HepG2 (cell line): ENCODE results near the gene IQCH. TPM values are rescaled to one million over a fixed set of nuclear protein-coding genes. Genes with fewer than 3 reads are reported as not detected.
A peak's percentile ranks its signal among the peaks of the same experiment; 100 is the strongest.

Source experiments
- EEA1 ChIP-seq: sonication (generic); formaldehyde crosslinking; IDR thresholded peaks from 2 replicates; pipeline ENCODE4 v1.5.1; 2020; ENCODE audit warnings: mild to moderate bottlenecking, missing genetic modification reagents, borderline replicate concordance
- FOXK2 ChIP-seq: fragments of 450-650 bp; IDR thresholded peaks from 2 replicates; pipeline ENCODE4 v1.6.1; 2016
- KDM2A ChIP-seq: sonication (generic); formaldehyde crosslinking; IDR thresholded peaks from 2 replicates; pipeline ENCODE4 v1.4.0; 2020; ENCODE audit warnings: low read depth, missing genetic modification reagents, borderline replicate concordance
- KDM5A ChIP-seq: fragments of 200-600 bp; sonication (generic); IDR thresholded peaks from 2 replicates; pipeline ENCODE4 v1.7.0; 2018; ENCODE audit warnings: antibody characterized with exemption, mild to moderate bottlenecking, low read length, borderline replicate concordance
- MED1 ChIP-seq: sonication (generic); formaldehyde crosslinking; IDR thresholded peaks from 2 replicates; pipeline ENCODE4 v1.4.0; 2020; ENCODE audit warnings: missing genetic modification reagents
- MLX ChIP-seq: IDR thresholded peaks from 2 replicates; pipeline ENCODE4 v1.6.1; 2016
- PAXIP1 ChIP-seq: sonication (generic); formaldehyde crosslinking; conservative IDR thresholded peaks from 2 replicates; pipeline ENCODE4 v1.4.0; 2020; ENCODE audit warnings: mild to moderate bottlenecking, missing genetic modification reagents, moderate library complexity
- RARG ChIP-seq: sonication (generic); formaldehyde crosslinking; IDR thresholded peaks from 2 replicates; pipeline ENCODE4 v1.4.0; 2020; ENCODE audit warnings: low read depth, mild to moderate bottlenecking, missing genetic modification reagents
- RCOR2 ChIP-seq: IDR thresholded peaks from 2 replicates; pipeline ENCODE4 v1.6.1; 2016; ENCODE audit warnings: missing biosample characterization, missing genetic modification reagents
- REL ChIP-seq: sonication (generic); formaldehyde crosslinking; conservative IDR thresholded peaks from 2 replicates; pipeline ENCODE4 v1.8.0; 2022; ENCODE audit warnings: mild to moderate bottlenecking, missing genetic modification reagents, moderate library complexity
- SIN3A ChIP-seq: IDR thresholded peaks from 2 replicates; pipeline ENCODE4 v1.6.1; 2011; ENCODE audit warnings: low read depth, mild to moderate bottlenecking, control low read depth, low read length, borderline replicate concordance
- YY1 ChIP-seq: IDR thresholded peaks from 2 replicates; pipeline ENCODE4 v1.6.1; 2011; ENCODE audit warnings: low read length, low read depth, moderate library complexity, mild to moderate bottlenecking; ENCODE audit not compliant: insufficient read depth, insufficient replicate concordance
- ZFP41 ChIP-seq: sonication (generic); formaldehyde crosslinking; IDR thresholded peaks from 2 replicates; pipeline ENCODE4 v1.4.0; 2020; ENCODE audit warnings: mild to moderate bottlenecking, missing genetic modification reagents, borderline replicate concordance
- ZMAT3 ChIP-seq: sonication (generic); formaldehyde crosslinking; conservative IDR thresholded peaks from 2 replicates; pipeline ENCODE4 v1.7.0; 2021; ENCODE audit warnings: missing genetic modification reagents
- ZNF101 ChIP-seq: sonication (generic); formaldehyde crosslinking; IDR thresholded peaks from 2 replicates; pipeline ENCODE4 v1.4.0; 2020; ENCODE audit warnings: mild to moderate bottlenecking, low read depth, missing genetic modification reagents, borderline replicate concordance
- ZNF136 ChIP-seq: sonication (generic); formaldehyde crosslinking; IDR thresholded peaks from 2 replicates; pipeline ENCODE4 v1.8.1; 2022; ENCODE audit warnings: low read depth, mild to moderate bottlenecking, moderate library complexity, missing genetic modification reagents
- ZNF138 ChIP-seq: sonication (generic); formaldehyde crosslinking; IDR thresholded peaks from 2 replicates; pipeline ENCODE4 v1.5.0; 2020; ENCODE audit warnings: mild to moderate bottlenecking, low read depth, missing genetic modification reagents
- ZNF44 ChIP-seq: sonication (generic); formaldehyde crosslinking; IDR thresholded peaks from 2 replicates; pipeline ENCODE4 v1.5.1; 2020; ENCODE audit warnings: mild to moderate bottlenecking, missing genetic modification reagents
- ZNF501 ChIP-seq: sonication (generic); formaldehyde crosslinking; IDR thresholded peaks from 2 replicates; pipeline ENCODE4 v1.5.1; 2020; ENCODE audit warnings: mild to moderate bottlenecking, moderate library complexity, missing genetic modification reagents
- ZNF580 ChIP-seq: IDR thresholded peaks from 2 replicates; pipeline ENCODE4 v1.6.1; 2016; ENCODE audit warnings: low read depth, borderline replicate concordance
- ZNF616 ChIP-seq: sonication (generic); formaldehyde crosslinking; IDR thresholded peaks from 2 replicates; pipeline ENCODE4 v1.5.0; 2020; ENCODE audit warnings: low read depth, mild to moderate bottlenecking, missing genetic modification reagents
- ZNF788 ChIP-seq: sonication (generic); formaldehyde crosslinking; IDR thresholded peaks from 2 replicates; pipeline ENCODE4 v1.5.0; 2020; ENCODE audit warnings: mild to moderate bottlenecking, missing genetic modification reagents, borderline replicate concordance
- ZSCAN20 ChIP-seq: sonication (generic); formaldehyde crosslinking; IDR thresholded peaks from 2 replicates; pipeline ENCODE4 v1.4.0; 2020; ENCODE audit warnings: missing genetic modification reagents, mild to moderate bottlenecking, borderline replicate concordance
- polyA plus RNA-seq, 8 experiments: library from polyadenylated mRNA; depleted of rRNA in 3 of 8; stranded (reverse) in 7 of 8; unstranded in 1 of 8; fragments of >200 nt; fragmentation: Illumina TruSeq in 4 of 8; extraction: Trizol in 4 of 8; gene quantifications; 2 replicates each; pipeline versions ENCODE4 v1.2.1 to v1.2.3, GENCODE V29; 2011 to 2016; ENCODE audit warnings: low read depth in 4 of 8, missing spikeins in 1 of 8, mixed read lengths in 1 of 8; ENCODE audit not compliant: insufficient read depth in 1 of 8
- total RNA-seq, 5 experiments: library from RNA; depleted of rRNA; stranded (reverse); fragments of >200 nt; fragmentation: Illumina TruSeq; extraction: Trizol; gene quantifications; 2 replicates each; pipeline ENCODE4 v1.2.3, GENCODE V29; 2016; ENCODE audit warnings: low read depth in 1 of 5

The IQCH gene
- total and polyA plus RNA-seq, 2 of the 13 experiments (the other 11 are each of a cell fraction or from before 2014, with no cell fraction given), result 0.16 to 0.55 TPM

GRCh38 chr15:67542420-67543347 lies 288.1 kb downstream of the IQCH start, which contains the start of gene MAP2K5 (continued):
- no peak for TF ChIP-seq RCOR2 (CRISPR knock-in tag)
- TF ChIP-seq ZMAT3 (CRISPR knock-in tag), result no peak
- TF ChIP-seq KDM5A, result no peak; the same call in 1 of the 2 replicates
- peak; percentile 99 for TF ChIP-seq YY1
- no peak for TF ChIP-seq EEA1 (CRISPR knock-in tag)
- no peak for TF ChIP-seq FOXK2
- no peak for TF ChIP-seq PAXIP1
- peak; percentile 66; the same call in 1 of the 2 replicates for TF ChIP-seq ZNF788
- TF ChIP-seq ZNF44 (CRISPR knock-in tag), result no peak; the same call in 1 of the 2 replicates
- TF ChIP-seq ZNF501 (CRISPR knock-in tag), result no peak
- TF ChIP-seq MLX (CRISPR knock-in tag), result no peak
- peak; percentile 87 for TF ChIP-seq KDM2A (CRISPR knock-in tag)
- peak; percentile 78; the same call in 1 of the 2 replicates for TF ChIP-seq SIN3A
- TF ChIP-seq ZNF138, result no peak
- no peak for TF ChIP-seq ZNF136 (CRISPR knock-in tag)
- TF ChIP-seq RARG (CRISPR knock-in tag), result no peak
- no peak for TF ChIP-seq ZFP41 (CRISPR knock-in tag)
- no peak for TF ChIP-seq ZNF616 (CRISPR knock-in tag)
- no peak for TF ChIP-seq ZSCAN20 (CRISPR knock-in tag)
- no peak for TF ChIP-seq MED1
- no peak for TF ChIP-seq ZNF101 (CRISPR knock-in tag)
- TF ChIP-seq ZNF580 (CRISPR knock-in tag), result no peak
- TF ChIP-seq REL, result no peak
